ENCODE measurements around the gene ZBTB20.

Gene ZBTB20

DNA sequence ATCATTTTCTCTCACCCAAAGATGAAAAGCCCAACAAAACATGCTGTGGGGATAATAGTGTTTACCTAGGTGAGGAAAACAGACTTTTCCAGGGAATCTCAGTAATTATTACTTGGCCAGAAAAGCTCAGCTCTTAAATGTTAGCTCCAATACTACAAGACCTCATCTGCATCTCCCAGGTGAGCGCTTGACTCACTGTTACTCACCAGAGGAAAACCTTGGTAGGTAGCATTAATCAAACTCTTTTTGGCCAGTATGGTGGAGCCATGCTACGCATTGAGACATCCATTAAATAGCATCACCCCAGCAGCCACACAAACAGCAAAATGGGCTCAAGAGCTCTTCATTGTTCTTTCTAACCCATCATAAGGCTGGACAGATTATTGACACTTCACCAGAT, 754.3 kb downstream of the ZBTB20 start:
- no peak for FAIRE-seq

GRCh38 chr3:114389156-114389555, 757.9 kb downstream of the ZBTB20 start:
- FAIRE-seq = no peak

- FAIRE-seq = no peak
Measured at GRCh38 chr3:114384558-114384903, 762.6 kb downstream of the ZBTB20 start.

DNA sequence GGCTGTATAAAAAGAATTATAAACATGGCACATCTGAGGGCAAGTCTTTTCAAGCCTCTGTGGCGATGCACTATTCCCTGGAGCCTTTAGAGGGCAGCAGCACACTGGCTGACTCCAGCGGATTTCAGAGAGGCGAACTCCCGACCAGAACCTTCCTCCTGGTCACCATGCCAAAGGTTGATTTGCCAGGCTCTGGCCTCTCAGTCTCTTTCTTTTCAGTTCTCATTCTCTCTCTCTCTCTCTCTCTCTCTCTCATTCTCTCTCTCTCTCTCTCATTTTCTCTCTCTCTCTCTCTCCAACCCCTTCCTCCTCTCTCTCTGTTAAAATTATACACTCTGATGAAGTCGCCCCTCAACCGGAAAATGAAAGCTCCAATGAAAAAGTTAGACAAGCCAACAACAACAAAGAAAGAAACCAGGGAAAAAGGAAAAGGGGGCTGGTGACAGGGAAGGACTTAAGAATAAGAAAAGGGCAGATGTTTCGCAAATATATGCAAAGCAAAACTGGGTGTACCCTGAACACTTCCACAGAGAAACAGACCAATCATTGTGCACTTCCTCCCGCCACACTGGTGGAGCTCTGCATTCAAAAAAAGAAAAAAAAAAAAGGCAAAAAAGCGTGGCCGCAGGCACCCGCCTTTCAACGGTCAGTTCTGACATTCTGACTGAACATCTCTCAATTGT, 763.1 kb downstream of the ZBTB20 start:
- peak; percentile 62 for FAIRE-seq

- no peak for FAIRE-seq
Measured at GRCh38 chr3:114380233-114380651, 766.8 kb downstream of the ZBTB20 start.

- FAIRE-seq = no peak
Measured at GRCh38 chr3:114379266-114379665, 767.8 kb downstream of the ZBTB20 start.

GRCh38 chr3:114378760-114379159, 768.3 kb downstream of the ZBTB20 start:
- no peak for FAIRE-seq

DNA sequence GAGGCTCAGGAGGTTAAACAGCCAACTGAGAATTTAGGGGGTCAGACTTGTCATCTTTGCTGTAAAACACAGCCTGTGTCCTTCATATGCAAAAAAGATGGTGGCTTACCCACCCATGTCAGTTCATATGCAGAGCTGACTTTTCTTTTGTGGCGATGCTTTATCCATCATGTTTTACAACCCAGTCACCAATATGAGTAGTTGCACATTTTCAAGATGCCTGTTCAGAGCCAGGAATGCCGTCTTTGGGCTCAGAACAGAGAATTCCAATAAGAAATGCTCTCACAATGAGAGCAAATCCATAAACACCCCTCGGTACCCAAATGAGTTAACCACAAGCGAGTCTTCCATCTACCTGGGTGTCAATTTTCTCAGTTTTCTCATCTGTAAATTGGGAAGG, 769.7 kb downstream of the ZBTB20 start:
- no peak for FAIRE-seq

DNA sequence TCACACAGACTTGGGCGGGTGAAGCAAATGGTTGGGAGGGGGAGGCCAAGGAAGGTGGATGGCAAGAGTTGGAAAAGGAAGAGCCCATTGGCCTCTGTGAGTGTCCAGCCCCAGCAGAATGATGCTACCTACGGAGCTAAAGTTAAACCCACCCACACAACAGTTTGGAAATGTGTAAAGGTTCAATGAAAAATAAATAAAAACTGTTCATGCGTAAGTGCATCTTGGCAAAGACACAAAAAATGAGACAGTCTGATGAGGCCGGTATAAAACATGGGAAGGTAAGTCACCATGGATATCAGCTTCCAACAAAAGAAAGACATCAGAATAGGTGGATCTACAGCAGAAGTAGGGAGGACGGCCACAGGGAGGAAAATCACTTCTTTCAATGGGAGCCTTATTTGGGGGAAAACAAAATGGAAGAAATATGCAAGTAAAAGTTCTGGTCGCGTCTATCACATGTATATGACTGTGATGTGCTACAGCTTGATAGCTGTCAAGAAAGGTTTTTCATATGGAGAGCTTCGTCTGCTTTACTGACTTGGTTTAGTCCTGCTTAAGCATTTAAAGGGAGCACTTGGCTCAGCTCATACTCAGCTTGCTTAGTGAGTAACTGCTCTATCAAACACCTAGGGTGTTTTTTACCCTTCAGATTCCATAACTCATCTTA, 770.4 kb downstream of the ZBTB20 start:
- no peak for FAIRE-seq

GRCh38 chr3:114375608-114376421, 771.3 kb downstream of the ZBTB20 start:
- no peak for FAIRE-seq

DNA sequence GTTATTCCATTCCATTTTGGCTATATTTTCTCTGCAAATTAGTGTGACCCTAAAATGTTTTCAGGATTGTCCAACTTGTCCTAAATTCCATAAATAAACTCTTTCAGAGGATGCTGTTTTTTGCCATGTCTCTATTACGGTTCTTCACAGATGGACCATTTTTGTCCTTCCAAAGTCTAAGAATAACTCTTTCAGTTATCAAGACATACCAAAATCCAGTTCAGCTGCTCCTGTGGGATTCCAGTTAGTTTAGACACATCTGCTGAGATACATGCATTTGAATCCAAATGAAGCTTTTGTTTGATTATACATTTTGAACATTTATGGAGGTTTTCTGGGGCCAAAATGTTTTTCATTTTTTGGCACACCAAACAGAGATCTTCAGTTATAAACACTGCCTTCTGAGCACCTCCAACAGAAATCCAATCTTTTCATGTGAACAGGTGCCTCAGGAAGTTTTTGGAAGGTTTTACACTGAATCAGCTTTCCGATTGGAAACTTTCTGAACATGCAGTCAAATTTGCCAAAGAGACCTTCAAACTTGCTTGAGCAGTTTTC, 772.6 kb downstream of the ZBTB20 start:
- no peak for FAIRE-seq

- no peak for FAIRE-seq
Measured at GRCh38 chr3:114370537-114371174, 776.4 kb downstream of the ZBTB20 start.

DNA sequence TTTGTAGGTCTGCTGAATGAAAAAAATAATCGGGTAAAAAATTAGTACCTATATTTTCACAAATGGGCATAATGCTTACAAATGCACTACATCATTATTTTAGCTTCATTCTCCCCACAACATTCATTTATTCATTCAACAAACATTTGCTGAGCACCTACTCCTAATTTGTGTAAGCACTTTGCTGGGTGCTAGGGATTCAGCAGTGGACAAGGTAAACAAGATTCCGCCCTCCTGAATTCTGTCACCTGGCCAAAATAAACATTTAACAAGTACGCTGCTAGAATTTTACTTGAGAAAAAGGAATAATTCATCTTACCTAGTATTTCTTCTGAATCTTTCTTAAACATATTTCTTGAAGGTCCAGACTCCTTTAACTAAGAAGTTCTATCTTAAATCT, 781.2 kb downstream of the ZBTB20 start:
- no peak for FAIRE-seq

- no peak for FAIRE-seq
Measured at GRCh38 chr3:114364806-114365654, 782.1 kb downstream of the ZBTB20 start.

GRCh38 chr3:114363554-114364202, 783.4 kb downstream of the ZBTB20 start:
- FAIRE-seq = no peak

- FAIRE-seq = peak; percentile 3
Measured at GRCh38 chr3:114362815-114363214, 784.3 kb downstream of the ZBTB20 start.

- no peak for FAIRE-seq
Measured at GRCh38 chr3:114361391-114361790, 785.7 kb downstream of the ZBTB20 start.

DNA sequence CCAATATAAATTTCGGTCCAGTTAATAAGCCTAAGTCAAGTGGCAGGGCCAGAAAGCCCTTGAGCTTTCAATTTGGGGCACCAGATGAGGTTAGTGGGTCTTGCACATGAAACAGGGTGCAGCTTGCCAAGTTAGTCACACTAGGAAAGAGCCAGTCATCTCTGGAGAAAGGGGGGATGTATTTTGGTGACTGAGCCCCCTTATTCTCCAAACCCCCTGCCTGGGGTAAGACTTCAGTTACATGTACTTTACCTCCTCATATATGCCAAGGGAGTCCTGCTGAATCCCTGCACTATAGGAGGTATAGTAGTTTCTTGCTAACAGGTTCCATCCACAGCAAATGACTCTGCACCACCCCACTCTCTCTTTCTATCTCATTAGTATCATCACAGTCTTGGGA, 790.6 kb downstream of the ZBTB20 start:
- no peak for FAIRE-seq

- no peak for FAIRE-seq
Measured at GRCh38 chr3:114356066-114356465, 791.0 kb downstream of the ZBTB20 start.

DNA sequence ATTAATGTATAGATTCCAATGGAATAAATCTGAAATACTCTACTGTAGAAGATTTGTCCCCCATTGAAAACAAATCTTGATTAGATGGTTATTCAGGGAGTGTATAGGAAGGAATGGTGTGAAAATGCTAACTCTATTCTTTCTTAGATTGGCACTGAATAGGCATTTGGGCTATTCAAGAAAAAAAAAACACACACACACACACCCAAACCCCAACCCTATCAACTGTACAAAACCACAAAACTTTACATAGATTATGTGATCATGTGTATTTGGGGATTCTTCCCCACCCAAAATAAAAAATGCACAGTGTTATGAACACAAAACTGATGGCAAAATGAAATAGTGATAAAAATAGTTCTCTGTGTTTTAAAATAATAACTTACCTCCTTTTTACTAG, 791.4 kb downstream of the ZBTB20 start:
- FAIRE-seq = no peak

DNA sequence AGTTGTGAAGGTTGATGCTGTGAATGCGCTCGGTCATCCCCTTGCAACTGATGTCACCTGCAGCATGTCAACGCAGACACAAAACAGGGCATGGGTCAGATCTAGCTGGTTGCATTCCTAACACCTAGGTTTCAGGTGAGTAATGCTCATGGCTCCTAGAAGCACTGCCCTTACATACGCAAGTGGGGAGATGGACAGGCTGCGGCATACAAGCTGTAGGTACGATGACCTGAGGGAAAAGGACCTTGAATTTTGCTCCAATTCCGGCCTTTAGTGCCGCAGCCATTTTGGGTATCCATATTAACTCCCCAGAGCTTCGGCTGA, 795.3 kb downstream of the ZBTB20 start:
- FAIRE-seq = no peak

Data from G401.6 (cell line).